Measurements from ENCODE around the gene HECA.

GRCh38 chr6:139184047-139184446, 49.2 kb downstream of the HECA start:
- TF ChIP-seq ZNF274 (IDR thresholded peaks at IDR 0.05; ENCODE audit: low read depth, low read length) (no peak), YY1 (IDR thresholded peaks at IDR 0.05; ENCODE audit: insufficient read depth, insufficient read length) (no peak), SUZ12 (IDR thresholded peaks at IDR 0.05; ENCODE audit: extremely low read depth, insufficient read depth, insufficient read length) (no peak)

All from NT2/D1 (cell line).